Measurements from ENCODE around the gene HDAC4.

Gene HDAC4

GRCh38 chr2:239271471-239271870 lies 129.3 kb downstream of the HDAC4 start:
- no peak overlapping the region for H3K27ac ChIP-seq
- TF ChIP-seq CTCF (IDR thresholded peaks at IDR 0.05) (no peak), ZFX (IDR thresholded peaks at IDR 0.05; ENCODE audit: borderline replicate concordance) (no peak)

- TF ChIP-seq CTCF (IDR thresholded peaks at IDR 0.05) (no peak), ZFX (IDR thresholded peaks at IDR 0.05; ENCODE audit: borderline replicate concordance) (no peak)
- no peak overlapping the region for H3K27ac ChIP-seq
These were observed 130.9 kb downstream of the HDAC4 start for GRCh38 chr2:239269916-239270315.

- no peak for TF ChIP-seq ZFX (IDR thresholded peaks at IDR 0.05; ENCODE audit: borderline replicate concordance)
- no peak for TF ChIP-seq CTCF (IDR thresholded peaks at IDR 0.05)
- H3K27ac ChIP-seq: no peak overlapping the region
These were observed 131.5 kb downstream of the HDAC4 start for GRCh38 chr2:239269173-239269885.

- TF ChIP-seq CTCF (IDR thresholded peaks at IDR 0.05): no peak
- no peak for TF ChIP-seq ZFX (IDR thresholded peaks at IDR 0.05; ENCODE audit: borderline replicate concordance)
- H3K27ac ChIP-seq: peak overlapping the region; percentile 61
These were observed 132.3 kb downstream of the HDAC4 start for GRCh38 chr2:239268549-239268948.

GRCh38 chr2:239268082-239268481 lies 132.7 kb downstream of the HDAC4 start:
- H3K27ac ChIP-seq: peak overlapping the region; percentile 61

GRCh38 chr2:239267288-239267951 lies 133.4 kb downstream of the HDAC4 start:
- TF ChIP-seq CTCF (IDR thresholded peaks at IDR 0.05): peak; percentile 30
- TF ChIP-seq ZFX (IDR thresholded peaks at IDR 0.05; ENCODE audit: borderline replicate concordance): no peak
- H3K27ac ChIP-seq: peak overlapping the region; percentile 61

More at GRCh38 chr2:239268082-239268481, 132.7 kb downstream of the HDAC4 start:
- TF ChIP-seq ZFX (IDR thresholded peaks at IDR 0.05; ENCODE audit: borderline replicate concordance) (no peak), CTCF (IDR thresholded peaks at IDR 0.05) (no peak)

GRCh38 chr2:239266779-239267287 lies 134.0 kb downstream of the HDAC4 start:
- no peak for TF ChIP-seq ZFX (IDR thresholded peaks at IDR 0.05; ENCODE audit: borderline replicate concordance)
- no peak for TF ChIP-seq CTCF (IDR thresholded peaks at IDR 0.05)
- no peak overlapping the region for H3K27ac ChIP-seq

Data from 22Rv1 (cell line).